Stimulated activated CD4-positive, alpha-beta T cell treated with anti-CD3 and anti-CD28 coated beads, TNF-alpha, amount 100 ng/mL, for 48 hours (primary cell): ENCODE results near the gene CIAO2B.
A peak's percentile ranks its signal among the peaks of the same experiment; 100 is the strongest.

Source experiments
- DNase-seq, 3 donors: peaks; one replicate each; pipeline ENCODE4 v3.0.0-alpha.2; 2020; ENCODE audit warnings: low read depth in 3 of 3

Gene CIAO2B

GRCh38 chr16:66920299-66920590 lies 14.0 kb downstream of the CIAO2B start:
- DNase-seq: no peak

- no peak for DNase-seq
Measured at GRCh38 chr16:66919569-66920298, 14.5 kb downstream of the CIAO2B start.

GRCh38 chr16:66918803-66919568 lies 15.2 kb downstream of the CIAO2B start, which contains the start of gene CDH16:
TSS of gene CDH16 (minus strand) at chr16:66918885. CDS start at chr16:66918065, 820 bp downstream.
- no peak for DNase-seq

GRCh38 chr16:66918355-66918754 lies 15.8 kb downstream of the CIAO2B start:
- no peak for DNase-seq

- no peak for DNase-seq
Measured at GRCh38 chr16:66917741-66918140, 16.5 kb downstream of the CIAO2B start.

GRCh38 chr16:66916518-66916917 lies 17.7 kb downstream of the CIAO2B start:
- no peak for DNase-seq

- DNase-seq: no peak
Measured at GRCh38 chr16:66915041-66915440, 19.2 kb downstream of the CIAO2B start.

GRCh38 chr16:66914541-66914940 lies 19.7 kb downstream of the CIAO2B start:
- DNase-seq: no peak

- no peak for DNase-seq
Measured at GRCh38 chr16:66913711-66914110, 20.5 kb downstream of the CIAO2B start.

- DNase-seq: no peak
Measured at GRCh38 chr16:66913081-66913480, 21.1 kb downstream of the CIAO2B start.

- no peak for DNase-seq
Measured at GRCh38 chr16:66911801-66912200, 22.4 kb downstream of the CIAO2B start.

GRCh38 chr16:66911112-66911511 lies 23.1 kb downstream of the CIAO2B start:
- no peak for DNase-seq

GRCh38 chr16:66910175-66910940 lies 23.8 kb downstream of the CIAO2B start:
- DNase-seq: no peak

- no peak for DNase-seq
Measured at GRCh38 chr16:66908762-66909559, 25.2 kb downstream of the CIAO2B start.

- no peak for DNase-seq
Measured at GRCh38 chr16:66908116-66908515, 26.1 kb downstream of the CIAO2B start.

- DNase-seq: no peak
Measured at GRCh38 chr16:66906916-66907836, 27.0 kb downstream of the CIAO2B start.

GRCh38 chr16:66905633-66906539 lies 28.3 kb downstream of the CIAO2B start:
- peak; percentile 16 to 29 (median 29) for DNase-seq

- no peak for DNase-seq
Measured at GRCh38 chr16:66904846-66905632, 29.2 kb downstream of the CIAO2B start.

GRCh38 chr16:66904428-66904845 lies 29.8 kb downstream of the CIAO2B start:
- no peak for DNase-seq
